ENCODE measurements around the gene RAB5B. TPM values are rescaled to one million over a fixed set of nuclear protein-coding genes. Genes with fewer than 3 reads are reported as not detected.

Gene RAB5B
- total and polyA plus RNA-seq, 10 of the 15 experiments (the other 5 are each of a cell fraction or from before 2014, with no cell fraction given), result 7.5 to 149 (median 37.8) TPM

DNA sequence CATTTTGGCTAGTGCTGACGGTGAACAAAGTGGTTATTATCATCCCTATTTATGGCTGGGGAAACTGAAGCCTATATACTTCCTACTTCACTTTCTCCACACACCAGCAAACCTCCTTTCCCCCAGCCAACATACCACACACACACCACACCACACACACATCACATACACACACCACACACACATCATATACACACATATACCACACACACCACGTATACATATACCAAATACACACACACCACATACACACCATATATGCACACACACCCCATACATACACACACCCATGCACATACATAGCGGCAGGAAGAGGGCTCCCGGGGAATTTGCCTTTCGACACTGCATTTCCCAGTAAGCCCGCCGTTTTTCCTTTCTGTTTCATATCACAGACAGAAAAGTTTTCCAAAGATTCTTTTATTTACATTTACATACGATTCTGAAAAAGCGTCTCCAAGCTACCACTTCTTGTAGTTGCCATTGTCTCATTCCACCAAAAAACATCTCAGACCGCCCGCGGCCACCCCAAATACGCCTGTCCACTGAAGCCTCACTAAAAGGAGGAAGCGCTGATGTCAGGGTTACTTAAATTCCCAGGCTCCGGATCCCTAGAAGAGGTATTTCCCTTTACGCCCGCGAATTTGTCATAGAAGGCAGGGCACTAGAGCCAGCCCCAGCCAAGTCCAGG, 823 bp upstream of the RAB5B start (continued):
- TF ChIP-seq, protein P1, sequence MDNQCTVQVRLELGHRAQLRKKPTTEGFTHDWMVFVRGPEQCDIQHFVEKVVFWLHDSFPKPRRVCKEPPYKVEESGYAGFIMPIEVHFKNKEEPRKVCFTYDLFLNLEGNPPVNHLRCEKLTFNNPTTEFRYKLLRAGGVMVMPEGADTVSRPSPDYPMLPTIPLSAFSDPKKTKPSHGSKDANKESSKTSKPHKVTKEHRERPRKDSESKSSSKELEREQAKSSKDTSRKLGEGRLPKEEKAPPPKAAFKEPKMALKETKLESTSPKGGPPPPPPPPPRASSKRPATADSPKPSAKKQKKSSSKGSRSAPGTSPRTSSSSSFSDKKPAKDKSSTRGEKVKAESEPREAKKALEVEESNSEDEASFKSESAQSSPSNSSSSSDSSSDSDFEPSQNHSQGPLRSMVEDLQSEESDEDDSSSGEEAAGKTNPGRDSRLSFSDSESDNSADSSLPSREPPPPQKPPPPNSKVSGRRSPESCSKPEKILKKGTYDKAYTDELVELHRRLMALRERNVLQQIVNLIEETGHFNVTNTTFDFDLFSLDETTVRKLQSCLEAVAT (IDR thresholded peaks at IDR 0.05), result peak; percentile 95
- TF ChIP-seq EP300 (IDR thresholded peaks at IDR 0.05; ENCODE audit: borderline replicate concordance in 1 of 2, control insufficient read depth in 1 of 2, low read depth in 2 of 2, low read length in 2 of 2), result 0 out of 4 replicates have a peak, but pooled peaks of 1 of the 2 experiments have one; percentile 18
- TF ChIP-seq, protein P2, sequence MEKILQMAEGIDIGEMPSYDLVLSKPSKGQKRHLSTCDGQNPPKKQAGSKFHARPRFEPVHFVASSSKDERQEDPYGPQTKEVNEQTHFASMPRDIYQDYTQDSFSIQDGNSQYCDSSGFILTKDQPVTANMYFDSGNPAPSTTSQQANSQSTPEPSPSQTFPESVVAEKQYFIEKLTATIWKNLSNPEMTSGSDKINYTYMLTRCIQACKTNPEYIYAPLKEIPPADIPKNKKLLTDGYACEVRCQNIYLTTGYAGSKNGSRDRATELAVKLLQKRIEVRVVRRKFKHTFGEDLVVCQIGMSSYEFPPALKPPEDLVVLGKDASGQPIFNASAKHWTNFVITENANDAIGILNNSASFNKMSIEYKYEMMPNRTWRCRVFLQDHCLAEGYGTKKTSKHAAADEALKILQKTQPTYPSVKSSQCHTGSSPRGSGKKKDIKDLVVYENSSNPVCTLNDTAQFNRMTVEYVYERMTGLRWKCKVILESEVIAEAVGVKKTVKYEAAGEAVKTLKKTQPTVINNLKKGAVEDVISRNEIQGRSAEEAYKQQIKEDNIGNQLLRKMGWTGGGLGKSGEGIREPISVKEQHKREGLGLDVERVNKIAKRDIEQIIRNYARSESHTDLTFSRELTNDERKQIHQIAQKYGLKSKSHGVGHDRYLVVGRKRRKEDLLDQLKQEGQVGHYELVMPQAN (conservative IDR thresholded peaks at IDR 0.05), result 0 out of 2 replicates have a peak, but pooled peaks have one; percentile 43
- peak; percentile 56; the same call in 1 of the 2 replicates for TF ChIP-seq SPI1 (IDR thresholded peaks at IDR 0.05; ENCODE audit: borderline replicate concordance, insufficient read depth, low read depth, low read length)
- no peak for TF ChIP-seq ASH2L (IDR thresholded peaks at IDR 0.05; ENCODE audit: borderline replicate concordance, low read depth)
- TF ChIP-seq, protein P3, sequence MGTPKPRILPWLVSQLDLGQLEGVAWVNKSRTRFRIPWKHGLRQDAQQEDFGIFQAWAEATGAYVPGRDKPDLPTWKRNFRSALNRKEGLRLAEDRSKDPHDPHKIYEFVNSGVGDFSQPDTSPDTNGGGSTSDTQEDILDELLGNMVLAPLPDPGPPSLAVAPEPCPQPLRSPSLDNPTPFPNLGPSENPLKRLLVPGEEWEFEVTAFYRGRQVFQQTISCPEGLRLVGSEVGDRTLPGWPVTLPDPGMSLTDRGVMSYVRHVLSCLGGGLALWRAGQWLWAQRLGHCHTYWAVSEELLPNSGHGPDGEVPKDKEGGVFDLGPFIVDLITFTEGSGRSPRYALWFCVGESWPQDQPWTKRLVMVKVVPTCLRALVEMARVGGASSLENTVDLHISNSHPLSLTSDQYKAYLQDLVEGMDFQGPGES (IDR thresholded peaks at IDR 0.05), result no peak
- TF ChIP-seq, protein P4, sequence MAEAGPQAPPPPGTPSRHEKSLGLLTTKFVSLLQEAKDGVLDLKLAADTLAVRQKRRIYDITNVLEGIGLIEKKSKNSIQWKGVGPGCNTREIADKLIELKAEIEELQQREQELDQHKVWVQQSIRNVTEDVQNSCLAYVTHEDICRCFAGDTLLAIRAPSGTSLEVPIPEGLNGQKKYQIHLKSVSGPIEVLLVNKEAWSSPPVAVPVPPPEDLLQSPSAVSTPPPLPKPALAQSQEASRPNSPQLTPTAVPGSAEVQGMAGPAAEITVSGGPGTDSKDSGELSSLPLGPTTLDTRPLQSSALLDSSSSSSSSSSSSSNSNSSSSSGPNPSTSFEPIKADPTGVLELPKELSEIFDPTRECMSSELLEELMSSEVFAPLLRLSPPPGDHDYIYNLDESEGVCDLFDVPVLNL (IDR thresholded peaks at IDR 0.05; ENCODE audit: low read depth, low read length), result no peak
- peak; percentile 98 for TF ChIP-seq NBN (IDR thresholded peaks at IDR 0.05)
- TF ChIP-seq, protein P5, sequence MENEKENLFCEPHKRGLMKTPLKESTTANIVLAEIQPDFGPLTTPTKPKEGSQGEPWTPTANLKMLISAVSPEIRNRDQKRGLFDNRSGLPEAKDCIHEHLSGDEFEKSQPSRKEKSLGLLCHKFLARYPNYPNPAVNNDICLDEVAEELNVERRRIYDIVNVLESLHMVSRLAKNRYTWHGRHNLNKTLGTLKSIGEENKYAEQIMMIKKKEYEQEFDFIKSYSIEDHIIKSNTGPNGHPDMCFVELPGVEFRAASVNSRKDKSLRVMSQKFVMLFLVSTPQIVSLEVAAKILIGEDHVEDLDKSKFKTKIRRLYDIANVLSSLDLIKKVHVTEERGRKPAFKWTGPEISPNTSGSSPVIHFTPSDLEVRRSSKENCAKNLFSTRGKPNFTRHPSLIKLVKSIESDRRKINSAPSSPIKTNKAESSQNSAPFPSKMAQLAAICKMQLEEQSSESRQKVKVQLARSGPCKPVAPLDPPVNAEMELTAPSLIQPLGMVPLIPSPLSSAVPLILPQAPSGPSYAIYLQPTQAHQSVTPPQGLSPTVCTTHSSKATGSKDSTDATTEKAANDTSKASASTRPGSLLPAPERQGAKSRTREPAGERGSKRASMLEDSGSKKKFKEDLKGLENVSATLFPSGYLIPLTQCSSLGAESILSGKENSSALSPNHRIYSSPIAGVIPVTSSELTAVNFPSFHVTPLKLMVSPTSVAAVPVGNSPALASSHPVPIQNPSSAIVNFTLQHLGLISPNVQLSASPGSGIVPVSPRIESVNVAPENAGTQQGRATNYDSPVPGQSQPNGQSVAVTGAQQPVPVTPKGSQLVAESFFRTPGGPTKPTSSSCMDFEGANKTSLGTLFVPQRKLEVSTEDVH (IDR thresholded peaks at IDR 0.05; ENCODE audit: low read depth, partially characterized antibody), result peak; percentile 50
- TF ChIP-seq POLR2AphosphoS5 (IDR thresholded peaks at IDR 0.05; ENCODE audit: low read length), result 0 out of 2 replicates have a peak, but pooled peaks have one; percentile 23
- TF ChIP-seq IKZF1 (conservative IDR thresholded peaks at IDR 0.05), result peak; percentile 69; the same call in 1 of the 2 replicates
- peak; percentile 23; the same call in 1 of the 2 replicates for TF ChIP-seq MTA2 (IDR thresholded peaks at IDR 0.05; ENCODE audit: low read depth)
- TF ChIP-seq TCF12 (IDR thresholded peaks at IDR 0.05; ENCODE audit: low read depth, low read length), result no peak
- TF ChIP-seq ETV6 (conservative IDR thresholded peaks at IDR 0.05 in 1 of 2, IDR thresholded peaks at IDR 0.05 in 1 of 2; ENCODE audit: borderline replicate concordance in 1 of 2, low read depth in 1 of 2), result 0 out of 4 replicates have a peak, but pooled peaks of 1 of the 2 experiments have one; percentile 32
